ENCODE measurements around the gene CCDC102A. TPM values are rescaled to one million over a fixed set of nuclear protein-coding genes. Genes with fewer than 3 reads are reported as not detected.

CCDC102A gene
- total RNA-seq, 1 donor from 2014 or later = not detected

DNA sequence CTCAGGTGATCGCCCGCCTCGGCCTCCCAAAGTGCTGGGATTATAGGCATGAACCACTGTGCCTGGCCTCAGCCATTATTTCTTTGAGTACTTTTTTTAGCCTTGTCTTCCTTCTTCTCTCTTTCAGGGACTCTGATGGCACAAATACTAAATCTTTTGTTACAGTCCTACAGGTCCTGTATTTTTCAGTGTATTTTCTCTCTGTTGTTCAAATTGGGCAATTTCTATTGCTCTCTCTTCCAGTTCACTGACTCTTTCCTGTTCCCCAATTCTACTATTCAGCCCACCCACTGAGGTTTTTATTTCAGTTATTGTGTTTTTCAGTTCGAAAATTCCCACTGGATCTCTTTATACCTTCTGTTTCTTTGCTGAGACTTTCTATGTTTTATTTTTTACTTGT, 42.6 kb downstream of the CCDC102A start:
- no peak for DNase-seq
- no peaks in the 10 kb centered on the region for H3K36me3 Mint-ChIP-seq (ENCODE audit: unreplicated experiment)
- H3K4me1 Mint-ChIP-seq (ENCODE audit: low read depth, unreplicated experiment) = no peaks in the 10 kb centered on the region
- TF ChIP-seq, protein P1, sequence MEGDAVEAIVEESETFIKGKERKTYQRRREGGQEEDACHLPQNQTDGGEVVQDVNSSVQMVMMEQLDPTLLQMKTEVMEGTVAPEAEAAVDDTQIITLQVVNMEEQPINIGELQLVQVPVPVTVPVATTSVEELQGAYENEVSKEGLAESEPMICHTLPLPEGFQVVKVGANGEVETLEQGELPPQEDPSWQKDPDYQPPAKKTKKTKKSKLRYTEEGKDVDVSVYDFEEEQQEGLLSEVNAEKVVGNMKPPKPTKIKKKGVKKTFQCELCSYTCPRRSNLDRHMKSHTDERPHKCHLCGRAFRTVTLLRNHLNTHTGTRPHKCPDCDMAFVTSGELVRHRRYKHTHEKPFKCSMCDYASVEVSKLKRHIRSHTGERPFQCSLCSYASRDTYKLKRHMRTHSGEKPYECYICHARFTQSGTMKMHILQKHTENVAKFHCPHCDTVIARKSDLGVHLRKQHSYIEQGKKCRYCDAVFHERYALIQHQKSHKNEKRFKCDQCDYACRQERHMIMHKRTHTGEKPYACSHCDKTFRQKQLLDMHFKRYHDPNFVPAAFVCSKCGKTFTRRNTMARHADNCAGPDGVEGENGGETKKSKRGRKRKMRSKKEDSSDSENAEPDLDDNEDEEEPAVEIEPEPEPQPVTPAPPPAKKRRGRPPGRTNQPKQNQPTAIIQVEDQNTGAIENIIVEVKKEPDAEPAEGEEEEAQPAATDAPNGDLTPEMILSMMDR (IDR thresholded peaks at IDR 0.05; ENCODE audit: partially characterized antibody, unreplicated experiment) = no peak
- H3K9me3 Mint-ChIP-seq (ENCODE audit: unreplicated experiment) = no peaks in the 10 kb centered on the region
- H3K27ac Mint-ChIP-seq (ENCODE audit: unreplicated experiment) = no peak overlapping the region
- peaks cover 1% of the 10 kb centered on the region for H3K27me3 Mint-ChIP-seq (ENCODE audit: unreplicated experiment)
- H3K4me3 Mint-ChIP-seq (ENCODE audit: unreplicated experiment) = no peak overlapping the region

DNA sequence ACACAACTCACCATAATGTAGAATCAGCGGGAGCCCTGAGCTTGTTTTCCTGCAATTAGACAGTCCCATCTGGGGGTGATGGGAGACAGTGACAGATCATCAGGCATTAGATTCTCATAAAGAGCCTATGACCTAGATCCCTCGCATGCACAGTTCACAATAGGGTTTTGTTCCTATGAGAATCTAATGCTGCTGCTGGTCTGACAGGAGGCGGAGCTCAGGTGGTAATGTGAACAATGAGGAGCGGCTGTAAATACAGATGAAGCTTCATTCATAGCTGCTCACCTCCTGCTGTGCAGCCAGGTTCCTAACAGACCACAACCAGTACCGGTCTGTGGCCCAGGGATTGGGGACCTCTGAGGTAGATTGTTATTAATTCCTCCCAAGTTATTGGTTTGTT, 47.1 kb downstream of the CCDC102A start:
- TF ChIP-seq, protein P1 (IDR thresholded peaks at IDR 0.05; ENCODE audit: partially characterized antibody, unreplicated experiment) = no peak
- no peak for DNase-seq
- Mint-ChIP-seq H3K4me3 (ENCODE audit: unreplicated experiment) (no peak overlapping the region), H3K9me3 (ENCODE audit: unreplicated experiment) (peaks cover 2% of the 10 kb centered on the region), H3K27ac (ENCODE audit: unreplicated experiment) (no peak overlapping the region), H3K36me3 (ENCODE audit: unreplicated experiment) (no peaks in the 10 kb centered on the region), H3K4me1 (ENCODE audit: low read depth, unreplicated experiment) (peaks cover 10% of the 10 kb centered on the region), H3K27me3 (ENCODE audit: unreplicated experiment) (peaks cover 3% of the 10 kb centered on the region)

DNA sequence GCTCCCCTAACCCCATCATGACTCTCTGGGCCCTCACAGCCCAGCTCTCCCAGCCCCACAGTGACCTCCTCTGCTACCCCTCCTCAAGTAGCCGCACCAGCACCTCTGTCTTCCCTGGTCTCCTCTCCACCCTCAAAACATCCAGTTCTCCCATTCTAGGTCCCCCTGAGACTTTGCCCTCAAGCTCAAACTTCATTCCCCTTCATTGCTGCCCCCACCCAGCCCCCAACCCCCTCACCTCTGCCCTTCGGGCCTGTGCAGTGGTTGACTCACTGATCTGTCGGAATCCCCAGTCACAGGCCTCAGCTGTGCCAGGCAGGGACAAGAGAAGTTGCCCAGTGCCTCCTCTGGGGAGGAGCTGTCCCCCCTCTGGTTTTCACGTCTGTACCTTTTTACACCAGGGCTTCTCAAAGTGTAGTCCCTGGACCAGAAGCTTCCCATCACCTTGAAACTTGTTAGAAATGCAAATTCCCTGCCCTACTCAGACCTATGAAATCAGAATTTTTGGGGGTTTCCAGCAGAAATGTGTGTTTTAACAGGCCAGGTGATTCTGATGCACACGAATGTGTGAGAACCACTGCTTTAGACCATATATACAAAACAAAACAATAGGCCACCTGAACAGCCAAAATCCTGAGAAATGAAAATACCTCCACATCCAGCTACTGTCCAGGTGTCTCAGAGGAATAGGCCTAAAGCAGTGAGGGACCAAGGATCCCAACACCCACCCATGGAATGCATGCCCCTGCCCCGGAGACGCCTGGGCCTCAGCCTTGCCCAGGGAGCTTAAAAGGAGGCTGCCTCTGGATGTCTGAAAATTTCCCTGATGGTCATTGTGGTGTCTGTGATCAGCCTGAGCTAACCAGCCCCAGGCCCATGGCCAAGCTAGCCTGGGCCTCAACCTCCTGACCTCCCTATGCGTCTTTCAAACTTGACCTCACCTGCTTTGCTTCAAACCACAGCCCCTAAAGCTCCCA, 49.2 kb downstream of the CCDC102A start:
- peak overlapping the region; percentile 20 for H3K27ac Mint-ChIP-seq (ENCODE audit: unreplicated experiment)
- no peak for DNase-seq
- peaks cover 10% of the 10 kb centered on the region for H3K4me1 Mint-ChIP-seq (ENCODE audit: low read depth, unreplicated experiment)
- H3K27me3 Mint-ChIP-seq (ENCODE audit: unreplicated experiment) = peaks cover 3% of the 10 kb centered on the region
- TF ChIP-seq, protein P1 (IDR thresholded peaks at IDR 0.05; ENCODE audit: partially characterized antibody, unreplicated experiment) = no peak
- H3K9me3 Mint-ChIP-seq (ENCODE audit: unreplicated experiment) = peaks cover 4% of the 10 kb centered on the region
- H3K36me3 Mint-ChIP-seq (ENCODE audit: unreplicated experiment) = no peaks in the 10 kb centered on the region
- peak overlapping the region; percentile 72 for H3K4me3 Mint-ChIP-seq (ENCODE audit: unreplicated experiment)

DNA sequence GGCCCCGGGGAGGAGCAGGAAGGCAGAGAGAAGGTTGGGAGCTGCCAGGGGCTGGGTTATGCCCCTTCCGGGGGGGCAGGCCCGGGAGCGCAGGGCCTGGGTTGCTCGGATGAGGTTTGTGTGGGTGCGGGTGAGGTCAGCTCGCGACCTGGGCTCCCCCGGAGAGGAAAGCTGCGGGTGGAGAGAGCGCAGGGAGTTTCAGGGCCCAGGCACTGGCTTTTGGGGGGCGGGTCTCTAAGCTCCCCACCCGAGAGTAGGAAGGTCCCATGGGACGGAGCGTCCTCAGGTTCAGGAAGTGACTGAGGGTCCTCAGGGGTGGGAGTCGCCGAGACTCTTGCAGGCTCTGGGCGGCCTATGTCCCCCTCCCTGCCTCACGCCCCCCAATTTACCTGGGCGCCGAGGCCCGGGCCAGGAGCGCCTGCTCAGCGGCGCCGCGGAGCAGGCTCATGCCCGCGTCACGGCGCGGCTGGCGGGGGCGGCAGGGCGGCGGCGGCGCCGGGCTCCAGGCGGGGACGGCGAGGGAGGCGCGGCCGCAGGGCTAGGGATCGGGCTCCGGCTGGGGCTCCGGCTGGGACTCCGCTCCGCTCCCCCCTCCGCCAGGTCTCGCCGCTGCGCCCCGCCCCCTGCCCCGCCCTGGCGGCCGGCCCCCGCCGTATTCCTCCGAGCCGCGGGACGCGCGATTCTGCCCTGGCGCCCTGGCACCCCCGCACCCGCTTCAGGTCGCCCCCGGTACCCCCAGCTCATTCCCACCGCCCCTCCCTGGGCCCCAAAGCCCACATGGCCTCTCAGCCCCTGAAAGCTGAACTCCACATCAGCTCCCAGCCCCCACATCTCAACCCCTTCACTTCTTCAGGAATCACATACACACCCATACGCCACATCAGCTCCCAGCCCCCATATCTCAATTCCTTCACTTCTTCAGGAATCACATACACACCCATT, 50.2 kb downstream of the CCDC102A start, which contains the start of gene DOK4:
DOK4 (minus strand) TSS at position 578 of the 942 bp plus-strand sequence. CDS start 6,986 bp downstream, outside the sequence.
- peak within 1 kb of the TSS; percentile 84 for H3K4me3 Mint-ChIP-seq (ENCODE audit: unreplicated experiment)
- H3K9me3 Mint-ChIP-seq (ENCODE audit: unreplicated experiment) = peaks cover 4% of the 10 kb centered on the region
- H3K36me3 Mint-ChIP-seq (ENCODE audit: unreplicated experiment) = no peaks in the 10 kb centered on the region
- peaks cover 10% of the 10 kb centered on the region for H3K4me1 Mint-ChIP-seq (ENCODE audit: low read depth, unreplicated experiment)
- TF ChIP-seq, protein P1 (IDR thresholded peaks at IDR 0.05; ENCODE audit: partially characterized antibody, unreplicated experiment) = no peak
- peaks cover 3% of the 10 kb centered on the region for H3K27me3 Mint-ChIP-seq (ENCODE audit: unreplicated experiment)
- H3K27ac Mint-ChIP-seq (ENCODE audit: unreplicated experiment) = peak within 1 kb of the TSS; percentile 20
- peak; percentile 90 for DNase-seq

Data from glutamatergic neuron (in vitro differentiated cells).